OCI-LY7 (cell line): ENCODE measurements around the gene SPR. TPM values are rescaled to one million over a fixed set of nuclear protein-coding genes. Genes with fewer than 3 reads are reported as not detected.

Experiments
- BruUV-seq: library from RNA; stranded (reverse); fragments of 400-500 nt; replicated peaks from 2 replicates; lab custom pipeline; 2021; lab: Mats Ljungman, UMichigan
- CTCF ChIA-PET: fragments of 300-600 bp; sonication (Branson Sonifier 250); formaldehyde crosslinking; loops from one replicate; lab custom pipeline; 2022; ENCODE audit warnings: antibody characterized with exemption; ENCODE audit not compliant: unreplicated experiment; lab: Charles Lee
- POLR2A ChIA-PET: fragments of 300-600 bp; sonication (Branson Sonifier 250); formaldehyde crosslinking; loops from one replicate; lab custom pipeline; 2022; ENCODE audit warnings: antibody characterized with exemption; lab: Charles Lee
- DNase-seq: peaks from one replicate; pipeline ENCODE4 v3.0.0-alpha.2; 2015; ENCODE audit warnings: low spot score
- H2AFZ ChIP-seq: fragments of 200-600 bp; sonication (generic), shearing (Covaris generic); 2 replicates; pipeline ENCODE4 v1.6.1; 2014; ENCODE audit warnings: mild to moderate bottlenecking, antibody characterized with exemption, low read length, moderate library complexity
- H3K27ac ChIP-seq: fragments of 200-600 bp; sonication (generic); 2 replicates; pipeline ENCODE4 v1.5.1; 2014; ENCODE audit warnings: mixed run types, low read depth, mild to moderate bottlenecking, moderate library complexity, low read length, inconsistent platforms; ENCODE audit not compliant: poor library complexity, severe bottlenecking
- H3K36me3 ChIP-seq: fragments of 200-600 bp; sonication (generic); 2 replicates; pipeline ENCODE4 v1.6.1; 2014; ENCODE audit warnings: mild to moderate bottlenecking, antibody characterized with exemption, low read length, moderate library complexity, mixed read lengths; ENCODE audit not compliant: insufficient read depth
- H3K4me1 ChIP-seq: fragments of 200-600 bp; sonication (generic); 2 replicates; pipeline ENCODE4 v1.5.1; 2014; ENCODE audit warnings: mild to moderate bottlenecking, low read length; ENCODE audit not compliant: insufficient read depth, poor library complexity, severe bottlenecking
- H3K4me2 ChIP-seq: fragments of 200-600 bp; sonication (generic); 2 replicates; pipeline ENCODE4 v1.6.1; 2014; ENCODE audit warnings: mild to moderate bottlenecking, low read length
- H3K4me3 ChIP-seq: fragments of 200-600 bp; sonication (generic); 2 replicates; pipeline ENCODE4 v1.5.1; 2014; ENCODE audit warnings: mild to moderate bottlenecking, low read depth, low read length; ENCODE audit not compliant: poor library complexity, severe bottlenecking
- H3K79me2 ChIP-seq: fragments of 200-600 bp; sonication (generic); 2 replicates; pipeline ENCODE4 v1.6.1; 2016; ENCODE audit warnings: low read depth, mild to moderate bottlenecking, low read length, moderate library complexity, mixed read lengths; ENCODE audit not compliant: insufficient read depth
- H3K9me2 ChIP-seq: fragments of 200-600 bp; sonication (generic); 2 replicates; pipeline ENCODE4 v1.6.1; 2016; ENCODE audit warnings: mild to moderate bottlenecking, low read length, mixed read lengths; ENCODE audit not compliant: insufficient read depth
- H3K9me3 ChIP-seq: fragments of 200-600 bp; sonication (generic); 2 replicates; pipeline ENCODE4 v1.6.1; 2014; ENCODE audit warnings: mild to moderate bottlenecking, mixed run types, low read length, mixed read lengths
- H4K20me1 ChIP-seq: fragments of 200-600 bp; sonication (generic); 2 replicates; pipeline ENCODE4 v1.6.1; 2014; ENCODE audit warnings: mild to moderate bottlenecking, antibody characterized with exemption, low read length, moderate library complexity, mixed read lengths; ENCODE audit not compliant: insufficient read depth
- EZH2phosphoT487 ChIP-seq: fragments of 200-600 bp; sonication (generic); IDR thresholded peaks from 2 replicates; pipeline ENCODE4 v1.6.1; 2018; ENCODE audit warnings: low read depth, borderline replicate concordance, mild to moderate bottlenecking, mixed run types, antibody characterized with exemption, low read length, moderate library complexity, mixed read lengths
- intact Hi-C: fragments of 100-400 bp; cut with micrococcal nuclease; formaldehyde crosslinking; loops from one replicate; pipeline ENCODE4 v1.10.0; 2022; ENCODE audit not compliant: unreplicated experiment
- total RNA-seq, 2 experiments: library from RNA; depleted of rRNA in 1 of 2; stranded (reverse); fragments of >200 nt in 1 of 2; shearing (Covaris generic) in 1 of 2; gene quantifications; 2 replicates each; pipeline ENCODE4 v1.2.3, GENCODE V29; 2014 to 2022
- TF ChIP-seq, protein P1 (sequence below): fragments of 200-600 bp; sonication (generic); conservative IDR thresholded peaks from 2 replicates; pipeline ENCODE4 v1.5.1; 2014; ENCODE audit warnings: mild to moderate bottlenecking, antibody characterized with exemption, low read length, moderate library complexity, mixed read lengths

Gene SPR
- total RNA-seq, 2 experiments from 2014 or later = not detected

DNA sequence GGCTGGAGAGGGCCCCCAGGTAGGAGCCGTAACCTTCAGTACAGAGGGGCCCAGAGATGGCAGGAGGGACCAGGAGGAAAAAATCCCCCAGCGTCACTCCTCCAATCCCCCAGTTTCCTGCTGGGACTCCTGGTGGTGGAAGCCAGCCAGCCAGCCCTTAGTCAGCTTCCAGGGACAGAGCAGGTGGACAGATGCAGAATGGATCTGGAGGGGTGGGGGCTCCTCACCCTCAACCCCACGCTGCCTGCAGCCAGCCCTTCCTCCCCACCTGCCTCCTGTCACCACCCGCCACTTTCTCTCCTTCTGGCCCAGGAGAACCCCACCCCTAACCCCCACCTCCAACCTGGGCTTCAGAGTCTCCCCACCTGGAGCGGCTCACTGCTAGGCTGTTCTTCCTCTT lies 51.2 kb downstream of the SPR start:
- H3K4me2 ChIP-seq = no peak overlapping the region
- no peaks in the 10 kb centered on the region for H3K36me3 ChIP-seq
- no peak for DNase-seq
- no peak overlapping the region for H3K27ac ChIP-seq
- no peak overlapping the region for H3K4me3 ChIP-seq
- no peaks in the 10 kb centered on the region for H3K9me2 ChIP-seq
- ChIA-PET POLR2A (no interaction called here), CTCF (no interaction called here)
- no TSS peak for BruUV-seq
- no peaks in the 10 kb centered on the region for H4K20me1 ChIP-seq
- H2AFZ ChIP-seq = no peak overlapping the region
- intact Hi-C loops = no loop called here
- H3K79me2 ChIP-seq = no peaks in the 10 kb centered on the region
- no peaks in the 10 kb centered on the region for H3K4me1 ChIP-seq
- H3K9me3 ChIP-seq = no peaks in the 10 kb centered on the region
- no peak for TF ChIP-seq EZH2phosphoT487
- TF ChIP-seq, protein P1, sequence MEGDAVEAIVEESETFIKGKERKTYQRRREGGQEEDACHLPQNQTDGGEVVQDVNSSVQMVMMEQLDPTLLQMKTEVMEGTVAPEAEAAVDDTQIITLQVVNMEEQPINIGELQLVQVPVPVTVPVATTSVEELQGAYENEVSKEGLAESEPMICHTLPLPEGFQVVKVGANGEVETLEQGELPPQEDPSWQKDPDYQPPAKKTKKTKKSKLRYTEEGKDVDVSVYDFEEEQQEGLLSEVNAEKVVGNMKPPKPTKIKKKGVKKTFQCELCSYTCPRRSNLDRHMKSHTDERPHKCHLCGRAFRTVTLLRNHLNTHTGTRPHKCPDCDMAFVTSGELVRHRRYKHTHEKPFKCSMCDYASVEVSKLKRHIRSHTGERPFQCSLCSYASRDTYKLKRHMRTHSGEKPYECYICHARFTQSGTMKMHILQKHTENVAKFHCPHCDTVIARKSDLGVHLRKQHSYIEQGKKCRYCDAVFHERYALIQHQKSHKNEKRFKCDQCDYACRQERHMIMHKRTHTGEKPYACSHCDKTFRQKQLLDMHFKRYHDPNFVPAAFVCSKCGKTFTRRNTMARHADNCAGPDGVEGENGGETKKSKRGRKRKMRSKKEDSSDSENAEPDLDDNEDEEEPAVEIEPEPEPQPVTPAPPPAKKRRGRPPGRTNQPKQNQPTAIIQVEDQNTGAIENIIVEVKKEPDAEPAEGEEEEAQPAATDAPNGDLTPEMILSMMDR = no peak

DNA sequence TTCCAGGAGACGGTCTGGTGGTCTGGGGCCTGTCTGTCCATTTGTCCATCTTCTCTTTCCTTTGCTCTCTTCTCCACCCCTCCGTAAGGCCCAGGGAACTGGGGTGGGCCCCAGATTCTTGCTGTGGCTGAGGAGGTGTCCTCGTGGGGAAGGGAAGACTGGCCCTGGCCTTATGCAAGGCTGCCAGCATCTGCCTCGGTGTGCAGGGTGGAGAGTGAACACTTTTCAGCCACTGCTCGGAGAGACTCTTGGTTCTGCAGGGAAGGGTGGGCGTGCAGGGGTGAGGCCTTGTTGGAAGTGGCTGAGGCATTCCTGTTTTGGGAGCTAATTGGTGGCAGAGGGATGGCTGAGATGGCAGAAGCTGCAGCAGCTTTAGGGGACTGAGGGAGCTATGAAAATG lies 53.2 kb downstream of the SPR start:
- Histone ChIP-seq H3K36me3 (no peaks in the 10 kb centered on the region), H3K79me2 (no peaks in the 10 kb centered on the region), H3K4me2 (no peak overlapping the region), H2AFZ (no peak overlapping the region), H3K4me1 (no peaks in the 10 kb centered on the region), H3K27ac (no peak overlapping the region), H3K9me3 (no peaks in the 10 kb centered on the region), H3K4me3 (no peak overlapping the region), H3K9me2 (no peaks in the 10 kb centered on the region), H4K20me1 (no peaks in the 10 kb centered on the region)
- ChIA-PET POLR2A (no interaction called here), CTCF (no interaction called here)
- intact Hi-C loops = no loop called here
- BruUV-seq = no TSS peak
- no peak for TF ChIP-seq EZH2phosphoT487
- TF ChIP-seq, protein P1 = no peak
- no peak for DNase-seq

DNA sequence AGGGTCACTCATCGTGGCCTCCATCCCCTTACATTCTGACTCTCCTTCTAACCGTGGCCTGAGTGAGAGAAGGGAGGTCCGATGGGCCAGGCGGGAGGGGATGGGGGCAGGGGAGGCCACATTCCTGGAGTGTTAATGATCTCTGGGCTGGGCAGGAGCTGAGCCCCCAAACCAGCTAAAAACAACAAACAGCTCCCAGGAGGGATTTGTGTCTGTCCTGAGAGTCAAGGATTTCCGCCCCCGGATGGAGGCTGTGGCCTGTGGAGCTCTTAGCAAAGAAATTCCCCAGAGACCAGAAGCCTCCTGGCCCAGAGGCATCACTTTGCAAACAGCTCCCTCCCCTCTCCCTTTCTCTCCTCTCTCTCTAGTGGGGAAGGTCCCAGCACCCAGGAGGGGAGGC lies 53.6 kb downstream of the SPR start:
- no TSS peak for BruUV-seq
- Histone ChIP-seq H3K4me3 (no peak overlapping the region), H3K4me1 (no peaks in the 10 kb centered on the region), H3K27ac (no peak overlapping the region), H3K9me2 (no peaks in the 10 kb centered on the region), H3K9me3 (no peaks in the 10 kb centered on the region), H2AFZ (no peak overlapping the region), H4K20me1 (no peaks in the 10 kb centered on the region), H3K4me2 (no peak overlapping the region), H3K36me3 (no peaks in the 10 kb centered on the region), H3K79me2 (no peaks in the 10 kb centered on the region)
- ChIA-PET CTCF (no interaction called here), POLR2A (no interaction called here)
- TF ChIP-seq, protein P1 = no peak
- no peak for TF ChIP-seq EZH2phosphoT487
- intact Hi-C loops = no loop called here
- no peak for DNase-seq

Other genes with a start within 250 kb of the SPR start
- not detected in 2 replicates for gene EXOC6B, start 61.4 kb upstream of the SPR start, total RNA-seq (2014; rRNA removed; shearing (Covaris generic))
- 3.9 and 5.1 TPM in 2 replicates for gene EXOC6B, start 61.4 kb upstream of the SPR start, total RNA-seq (2022)
- gene EMX1, start 30.1 kb downstream of the SPR start, total RNA-seq (2014; rRNA removed; shearing (Covaris generic)) = not detected in 2 replicates
- not detected in 2 replicates for gene EMX1, start 30.1 kb downstream of the SPR start, total RNA-seq (2022)
- gene SFXN5, start 184.3 kb downstream of the SPR start, total RNA-seq (2014; rRNA removed; shearing (Covaris generic)) = 4.5 and 7.8 TPM in 2 replicates
- gene SFXN5, start 184.3 kb downstream of the SPR start, total RNA-seq (2022) = 9.9 and 10.5 TPM in 2 replicates
- gene RAB11FIP5, start 225.5 kb downstream of the SPR start, total RNA-seq (2014; rRNA removed; shearing (Covaris generic)) = 0.05 and 0.13 TPM in 2 replicates
- 0.66 TPM in 1 of 2 replicates, not detected in the other for gene RAB11FIP5, start 225.5 kb downstream of the SPR start, total RNA-seq (2022)